HG02759 (cell line): ENCODE results near the gene CCNDBP1.

Experiments
- ATAC-seq: cut with Tn5 transposase; IDR thresholded peaks from one replicate; pipeline ENCODE4 v1.9.1; 2021; ENCODE audit warnings: mild to moderate bottlenecking, moderate library complexity; ENCODE audit not compliant: unreplicated experiment

CCNDBP1 gene

GRCh38 chr15:43242616-43243015 is 57.4 kb downstream of the CCNDBP1 start:
- ATAC-seq: no peak

DNA sequence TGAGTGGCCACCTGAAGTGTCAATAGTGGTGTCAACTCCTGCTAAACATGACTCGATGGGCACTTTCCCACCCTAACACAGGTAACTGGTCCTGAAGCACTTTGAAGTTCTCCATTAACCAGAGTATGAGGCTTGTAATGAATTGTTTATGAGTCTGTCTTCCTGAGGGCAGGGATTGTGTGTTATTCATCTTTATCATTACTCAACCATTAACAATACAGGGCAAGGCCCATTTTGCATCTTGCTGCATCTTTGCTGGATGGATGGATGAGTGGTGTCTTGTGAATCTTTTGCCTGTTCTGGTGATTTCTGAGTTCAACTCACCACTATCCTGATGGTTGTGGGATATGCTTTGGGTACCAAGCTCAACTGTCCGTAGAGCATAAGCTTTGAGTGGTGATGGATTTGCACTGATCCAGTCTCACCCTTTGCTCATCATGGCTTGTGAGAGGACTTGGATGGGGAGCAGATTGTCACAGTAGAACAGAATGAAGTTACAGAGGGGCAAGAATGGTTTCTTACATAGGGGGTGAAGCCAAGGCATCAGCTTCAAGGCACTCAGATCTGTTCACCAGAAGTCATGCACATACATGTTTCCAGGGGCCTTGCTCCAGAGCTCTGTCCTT is 57.9 kb downstream of the CCNDBP1 start:
- no peak for ATAC-seq

DNA sequence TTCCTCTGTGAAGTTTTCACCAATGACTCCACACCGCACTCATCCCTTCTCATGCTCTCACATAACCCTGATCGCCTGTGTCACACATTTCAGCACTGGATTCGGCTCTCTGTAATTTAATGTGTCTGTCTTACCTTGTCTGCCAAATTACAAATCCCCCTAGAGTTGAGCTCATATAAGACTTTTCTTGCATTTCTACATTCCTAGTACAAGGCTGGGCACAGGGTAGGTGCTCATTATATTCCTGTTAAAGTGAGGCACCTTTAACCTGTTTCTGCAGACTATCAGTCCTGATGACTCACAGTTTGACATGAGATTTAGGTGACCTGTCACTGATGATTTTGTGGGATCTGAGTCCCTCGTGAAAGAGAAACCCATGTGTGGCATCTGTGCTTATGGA is 58.9 kb downstream of the CCNDBP1 start:
- no peak for ATAC-seq

GRCh38 chr15:43246261-43246774 is 61.1 kb downstream of the CCNDBP1 start:
- no peak for ATAC-seq
